ENCODE data around the gene CEP19. TPM values are rescaled to one million over a fixed set of nuclear protein-coding genes. Genes with fewer than 3 reads are reported as not detected.

CEP19 gene, protein sequence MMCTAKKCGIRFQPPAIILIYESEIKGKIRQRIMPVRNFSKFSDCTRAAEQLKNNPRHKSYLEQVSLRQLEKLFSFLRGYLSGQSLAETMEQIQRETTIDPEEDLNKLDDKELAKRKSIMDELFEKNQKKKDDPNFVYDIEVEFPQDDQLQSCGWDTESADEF
- 5.1 and 11.5 TPM in 2 replicates for polyA plus RNA-seq

DNA sequence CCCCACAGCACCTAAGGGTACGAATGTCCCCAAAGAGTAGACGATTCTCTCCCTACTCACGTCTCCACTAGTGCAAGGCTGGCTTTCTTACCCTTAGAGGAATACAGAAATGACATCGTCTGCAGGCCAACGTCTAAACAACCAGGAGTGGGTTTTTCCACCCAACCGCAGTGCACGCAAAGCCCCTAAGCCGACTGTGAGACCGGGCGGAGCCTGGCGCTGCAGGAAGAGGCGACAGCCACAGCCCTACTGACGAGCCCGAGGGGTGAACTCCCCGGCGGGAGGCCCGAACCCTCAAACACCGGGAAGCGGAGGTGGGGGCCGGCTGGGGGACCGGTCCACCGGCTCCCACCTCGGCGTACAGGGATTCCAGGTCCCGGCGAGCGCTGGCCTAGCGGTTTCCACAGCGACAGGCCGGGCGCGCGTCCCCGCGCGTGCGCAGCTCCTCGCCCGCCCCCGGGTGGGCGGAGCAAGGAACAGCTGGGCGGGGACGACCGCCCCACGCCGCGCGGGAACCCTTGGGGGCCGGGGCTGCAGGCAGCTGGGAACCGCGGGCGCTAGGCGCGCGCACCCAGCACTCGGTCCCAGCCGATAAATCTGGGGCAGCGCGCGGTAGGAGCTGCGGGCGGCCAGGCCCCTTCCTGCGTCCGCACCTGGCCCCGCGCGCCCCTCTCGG lies at the start of gene CEP19, which contains the start of gene PIGX:
Gene CEP19, minus strand, starts transcription at position 413 of the 676 bp plus-strand sequence. CDS start 3,593 bp downstream, outside the sequence.
Gene PIGX, plus strand, starts transcription at position 540 of the 676 bp plus-strand sequence.

DNA sequence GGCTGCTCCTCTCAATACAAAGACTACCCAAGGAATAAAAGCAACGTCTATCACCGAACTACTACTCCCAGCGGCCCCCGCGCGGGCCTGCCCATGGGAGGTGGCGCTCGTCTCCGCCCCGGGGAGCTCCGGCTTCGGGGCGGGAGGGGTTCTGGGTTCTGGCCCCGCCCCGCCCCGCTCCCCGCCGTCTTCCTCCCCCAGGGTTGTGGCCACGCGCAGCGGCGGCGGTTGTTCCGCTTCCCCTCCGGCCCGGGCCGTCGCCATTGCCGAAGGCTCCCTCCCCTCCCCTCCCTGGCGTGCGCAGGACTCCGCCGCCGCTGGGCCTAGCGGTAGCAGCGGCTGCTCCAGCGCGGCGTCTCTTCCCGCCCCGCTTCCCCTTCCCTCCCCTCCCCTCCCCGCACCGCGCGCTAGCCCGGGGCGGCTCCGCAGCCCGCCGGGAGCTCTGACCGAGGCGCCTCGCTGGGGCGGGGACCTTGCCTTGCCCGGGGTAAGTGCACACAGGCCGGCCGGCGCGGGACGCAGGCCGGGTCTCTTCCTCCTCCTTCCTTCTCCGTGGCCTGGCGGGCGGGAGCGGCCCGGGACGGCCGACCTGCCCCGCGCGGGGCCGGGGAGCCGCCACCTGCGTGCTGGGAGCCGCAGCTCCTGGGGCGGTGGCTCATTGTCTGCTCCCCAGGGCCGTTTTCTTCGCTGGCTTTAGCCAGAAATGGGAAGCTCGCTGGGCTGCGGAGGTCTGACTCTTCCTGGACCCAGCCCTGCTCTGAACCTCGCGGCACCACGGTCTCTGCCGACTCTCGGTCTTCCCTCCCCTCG lies 27.8 kb upstream of the CEP19 start, which contains the start of gene PAK2:
Gene PAK2, plus strand, starts transcription at position 187 of the 810 bp plus-strand sequence. CDS start 42,790 bp downstream, outside the sequence.

Other genes with a start within 250 kb of the CEP19 start
- gene RNF168, start 208.5 kb downstream of the CEP19 start, polyA plus RNA-seq = 6.2 and 10.6 TPM in 2 replicates
- 1.5 TPM in 1 of 2 replicates, not detected in the other for gene SMCO1, start 196.9 kb downstream of the CEP19 start, polyA plus RNA-seq
- 6.2 and 10.5 TPM in 2 replicates for gene WDR53, start 143.7 kb downstream of the CEP19 start, polyA plus RNA-seq
- gene FBXO45, start 143.6 kb downstream of the CEP19 start, polyA plus RNA-seq = 11.6 and 13.2 TPM in 2 replicates
- not detected in 2 replicates for gene NRROS, start 72.6 kb downstream of the CEP19 start, polyA plus RNA-seq
- gene PIGX, start 127 bp upstream of the CEP19 start, polyA plus RNA-seq = 35.6 and 43.2 TPM in 2 replicates
- gene PAK2, start 27.6 kb upstream of the CEP19 start, polyA plus RNA-seq = 9.3 and 10.5 TPM in 2 replicates
- 11.7 and 22.0 TPM in 2 replicates for gene SENP5, start 155.7 kb upstream of the CEP19 start, polyA plus RNA-seq
- gene NCBP2, start 230.3 kb upstream of the CEP19 start, polyA plus RNA-seq = 42.3 and 44.1 TPM in 2 replicates